AG04450 (cell line): ENCODE results near the gene BIVM. TPM values are rescaled to one million over a fixed set of nuclear protein-coding genes. Genes with fewer than 3 reads are reported as not detected.

Source experiments
- CTCF ChIA-PET: fragments of 300-600, 350-600 bp; formaldehyde crosslinking; extraction: SDS; loops from one replicate; lab custom pipeline; 2022; ENCODE audit warnings: antibody characterized with exemption, inconsistent platforms; lab: Charles Lee
- POLR2A ChIA-PET: fragments of 350-600 bp; formaldehyde crosslinking; extraction: SDS; loops from one replicate; lab custom pipeline; 2021; ENCODE audit warnings: antibody characterized with exemption, inconsistent platforms; lab: Yijun Ruan, JAX
- DNase-seq: peaks from one replicate; pipeline ENCODE4 v3.0.0-alpha.2; 2011; ENCODE audit warnings: low read depth, low spot score
- H3K27ac ChIP-seq: one replicate; pipeline ENCODE4 v1.5.1; 2012; ENCODE audit warnings: low read depth, low read length, control low read depth
- H3K27me3 ChIP-seq: one replicate; pipeline ENCODE4 v1.6.0; 2012; ENCODE audit warnings: low read length; ENCODE audit not compliant: control insufficient read depth, insufficient read depth
- H3K4me3 ChIP-seq: 2 replicates; pipeline ENCODE4 v1.5.1; 2011; ENCODE audit warnings: mild to moderate bottlenecking, low read depth, low read length, control low read depth
- H3K9me3 ChIP-seq: 2 replicates; pipeline ENCODE4 v1.5.1; 2012; ENCODE audit warnings: low read length; ENCODE audit not compliant: control insufficient read depth, insufficient read depth
- polyA plus RNA-seq: library from polyadenylated mRNA; depleted of rRNA; stranded (reverse); fragments of >200 nt; gene quantifications from 2 replicates; pipeline ENCODE4 v1.2.3, GENCODE V29; 2011
- TF ChIP-seq, protein P1 (sequence below): IDR thresholded peaks from 2 replicates; pipeline ENCODE4 v1.5.1; 2011; ENCODE audit warnings: low read depth, low read length, control low read depth, inconsistent platforms

Gene BIVM
- polyA plus RNA-seq, 1 experiment = 26.7 TPM

DNA sequence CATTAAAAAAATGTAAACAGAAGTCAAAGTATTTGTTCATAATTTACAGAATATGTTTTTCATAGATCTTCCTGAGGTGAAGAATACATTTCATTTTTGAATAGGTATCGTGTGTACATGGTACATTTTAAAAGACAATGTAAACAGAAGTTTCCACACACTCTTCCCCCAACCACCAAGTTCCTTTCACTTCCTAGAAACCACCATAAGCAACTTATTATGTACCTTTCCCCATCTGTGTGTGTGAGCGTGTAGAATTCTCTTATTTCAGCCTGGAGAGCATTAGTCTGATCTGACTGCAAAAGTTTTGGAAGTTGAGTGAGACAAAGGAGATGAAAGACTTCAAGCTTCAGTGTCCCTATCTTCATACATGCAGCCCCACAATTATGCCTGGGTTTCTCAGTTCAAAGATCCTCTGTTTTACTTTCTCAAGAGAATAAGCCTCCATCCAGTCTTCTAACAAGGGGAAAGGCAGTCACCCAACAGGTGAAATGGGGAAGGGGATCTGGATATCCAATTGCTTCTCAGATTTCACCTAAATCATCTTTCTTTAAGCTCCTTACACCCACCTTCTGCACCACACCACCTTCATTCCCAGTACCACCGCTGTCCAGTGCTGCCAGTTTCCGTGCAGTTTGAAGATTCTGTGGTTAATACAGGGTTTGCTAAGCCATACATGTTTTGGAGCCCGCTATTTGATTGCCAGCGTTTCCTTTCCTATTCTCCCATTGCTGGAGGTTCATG lies 27.4 kb upstream of the BIVM start:
- no peaks in the 10 kb centered on the region for H3K27me3 ChIP-seq
- H3K27ac ChIP-seq = no peak overlapping the region
- ChIA-PET POLR2A (no interaction called here), CTCF (interaction anchor here (0.7 to 1.3 kb wide), 2 partner anchors 139 to 191 kb away, joined by 4 read pairs; no protein-coding TSS in a partner anchor)
- DNase-seq = no peak
- peaks cover 5% of the 10 kb centered on the region; the same call in 1 of the 2 replicates for H3K9me3 ChIP-seq
- TF ChIP-seq, protein P1, sequence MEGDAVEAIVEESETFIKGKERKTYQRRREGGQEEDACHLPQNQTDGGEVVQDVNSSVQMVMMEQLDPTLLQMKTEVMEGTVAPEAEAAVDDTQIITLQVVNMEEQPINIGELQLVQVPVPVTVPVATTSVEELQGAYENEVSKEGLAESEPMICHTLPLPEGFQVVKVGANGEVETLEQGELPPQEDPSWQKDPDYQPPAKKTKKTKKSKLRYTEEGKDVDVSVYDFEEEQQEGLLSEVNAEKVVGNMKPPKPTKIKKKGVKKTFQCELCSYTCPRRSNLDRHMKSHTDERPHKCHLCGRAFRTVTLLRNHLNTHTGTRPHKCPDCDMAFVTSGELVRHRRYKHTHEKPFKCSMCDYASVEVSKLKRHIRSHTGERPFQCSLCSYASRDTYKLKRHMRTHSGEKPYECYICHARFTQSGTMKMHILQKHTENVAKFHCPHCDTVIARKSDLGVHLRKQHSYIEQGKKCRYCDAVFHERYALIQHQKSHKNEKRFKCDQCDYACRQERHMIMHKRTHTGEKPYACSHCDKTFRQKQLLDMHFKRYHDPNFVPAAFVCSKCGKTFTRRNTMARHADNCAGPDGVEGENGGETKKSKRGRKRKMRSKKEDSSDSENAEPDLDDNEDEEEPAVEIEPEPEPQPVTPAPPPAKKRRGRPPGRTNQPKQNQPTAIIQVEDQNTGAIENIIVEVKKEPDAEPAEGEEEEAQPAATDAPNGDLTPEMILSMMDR = no peak
- no peak overlapping the region for H3K4me3 ChIP-seq

DNA sequence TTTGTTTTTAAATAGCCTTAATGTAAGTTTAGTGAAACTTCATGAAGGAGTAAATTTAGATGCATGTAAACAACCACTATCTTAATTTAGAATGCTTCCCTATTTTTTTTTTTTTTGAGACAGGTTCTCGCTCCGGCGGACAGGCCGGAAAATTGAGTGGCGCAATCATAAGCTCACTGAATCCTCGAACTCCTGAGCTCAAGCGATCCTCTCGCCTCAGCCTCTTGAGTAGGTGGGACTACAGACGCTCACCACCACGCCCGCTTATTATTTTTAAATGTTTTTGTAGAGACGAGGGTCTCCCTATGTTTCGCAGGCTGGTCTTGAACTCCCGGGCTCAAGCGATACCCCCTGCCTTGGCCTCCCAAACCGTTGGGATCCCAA lies 26.9 kb upstream of the BIVM start:
- Histone ChIP-seq H3K4me3 (no peak overlapping the region), H3K9me3 (peaks cover 5% of the 10 kb centered on the region; the same call in 1 of the 2 replicates), H3K27ac (no peak overlapping the region), H3K27me3 (no peaks in the 10 kb centered on the region)
- TF ChIP-seq, protein P1 = no peak
- DNase-seq = no peak
- ChIA-PET CTCF (interaction anchor here (0.7 to 1.5 kb wide), 4 partner anchors 28 to 192 kb away, joined by 4 to 6 read pairs (median 4); no protein-coding TSS in a partner anchor), POLR2A (no interaction called here)

DNA sequence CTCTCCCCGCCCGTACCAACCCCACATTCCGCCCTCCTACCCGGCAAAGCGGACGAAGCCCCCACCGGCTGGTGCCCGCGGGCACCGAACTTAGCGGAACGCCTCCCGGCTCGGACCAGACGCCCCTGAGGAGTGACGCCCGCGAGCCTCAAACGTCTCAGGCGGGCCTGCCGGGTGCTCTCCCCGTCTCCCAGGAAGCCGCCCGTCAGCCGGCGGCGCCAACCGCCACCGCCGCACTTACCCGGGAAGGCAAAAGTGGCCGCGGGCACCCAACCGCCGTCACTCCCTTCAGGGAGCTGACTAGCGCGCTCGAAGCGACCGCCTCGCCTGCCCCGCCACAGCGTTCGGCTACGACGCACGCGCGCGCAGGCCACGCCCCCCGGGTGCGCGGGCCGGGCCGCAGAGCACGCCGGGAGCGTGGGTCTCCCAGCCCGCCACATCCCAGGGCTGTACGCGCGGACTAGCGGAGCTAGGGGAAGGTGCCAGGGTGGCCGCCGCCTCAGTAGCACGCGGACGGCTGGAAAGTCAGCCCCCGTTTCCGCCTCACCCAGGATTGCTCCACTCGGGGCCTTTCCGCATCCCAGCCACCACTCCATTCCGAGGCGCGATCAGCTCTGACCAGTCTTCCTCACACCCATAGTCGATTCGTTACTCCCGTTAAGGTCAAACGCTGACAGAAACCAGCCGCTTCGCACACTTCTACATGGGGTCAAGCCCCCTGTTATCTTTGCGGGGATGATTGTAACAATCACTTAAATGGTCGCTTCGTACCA lies 25.3 kb upstream of the BIVM start, which contains the start of gene TEX30:
Gene TEX30, minus strand, starts transcription at position 346 of the 773 bp plus-strand sequence. CDS start 3,760 bp downstream, outside the sequence.
- ChIA-PET POLR2A (interaction anchor here (0.6 to 1.1 kb wide), 8 partner anchors 25 to 1577 kb away, joined by 3 to 9 read pairs (median 3); partner anchors contain the start of genes BIVM, ERCC5 and POGLUT2), CTCF (interaction anchor here (0.7 to 2.8 kb wide), 3 partner anchors 26 to 182 kb away, joined by 3 to 10 read pairs (median 4); no protein-coding TSS in a partner anchor)
- TF ChIP-seq, protein P1 = no peak; the same call in 1 of the 2 replicates
- peaks cover 5% of the 10 kb centered on the region; the same call in 1 of the 2 replicates for H3K9me3 ChIP-seq
- peak within 1 kb of the TSS; percentile 83 for H3K4me3 ChIP-seq
- DNase-seq = peak; percentile 37
- peak within 1 kb of the TSS; percentile 75 for H3K27ac ChIP-seq
- no peaks in the 10 kb centered on the region for H3K27me3 ChIP-seq

DNA sequence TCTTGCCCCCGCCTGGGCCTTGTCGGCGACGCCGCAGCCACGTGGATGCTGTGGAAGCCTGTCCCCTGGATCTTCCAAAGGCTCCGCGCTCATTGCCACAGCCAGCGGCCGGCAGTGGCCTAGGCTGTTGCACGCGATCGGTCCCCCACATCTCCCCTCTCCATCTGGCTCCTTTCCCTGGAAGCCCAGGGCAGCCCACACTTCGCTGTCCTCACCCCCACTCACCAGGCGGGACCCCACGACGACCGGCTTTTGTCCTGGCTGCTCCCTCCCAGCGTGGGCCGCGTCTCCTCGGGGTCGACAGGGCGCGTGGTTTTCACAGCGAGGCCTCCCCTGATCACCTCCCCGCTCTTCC lies 24.7 kb upstream of the BIVM start:
- Histone ChIP-seq H3K27ac (peak overlapping the region; percentile 49), H3K27me3 (no peaks in the 10 kb centered on the region), H3K9me3 (peaks cover 5% of the 10 kb centered on the region; the same call in 1 of the 2 replicates), H3K4me3 (peak overlapping the region; percentile 83)
- DNase-seq = no peak
- ChIA-PET POLR2A (interaction anchor here (0.8 to 1.1 kb wide), 6 partner anchors 24 to 205 kb away, joined by 3 to 9 read pairs (median 4); partner anchors contain the start of genes BIVM and POGLUT2), CTCF (interaction anchor here (0.7 to 2.8 kb wide), 2 partner anchors 34 to 182 kb away, joined by 3 to 10 read pairs; no protein-coding TSS in a partner anchor)
- TF ChIP-seq, protein P1 = no peak
